Muscle layer of duodenum (tissue), 2 donors: ENCODE results near the gene TMEM204.

ENCODE experiments used
- H3K27ac ChIP-seq: one replicate; pipeline ENCODE4 v1.7.0; 2013; ENCODE audit warnings: mild to moderate bottlenecking, low read length
- H3K27me3 ChIP-seq: one replicate; pipeline ENCODE4 v1.7.0; 2013; ENCODE audit warnings: low read depth, mild to moderate bottlenecking, control low read depth, low read length
- H3K36me3 ChIP-seq, 2 donors: one replicate each; pipeline ENCODE4 v1.7.0; 2013; ENCODE audit warnings: low read length in 2 of 2, control low read depth in 1 of 2, mild to moderate bottlenecking in 1 of 2; ENCODE audit not compliant: insufficient read depth in 2 of 2, control insufficient read depth in 1 of 2
- H3K4me1 ChIP-seq, 2 donors: one replicate each; pipeline ENCODE4 v1.7.0; 2013; ENCODE audit warnings: low read length in 2 of 2, mild to moderate bottlenecking in 2 of 2, control low read depth in 1 of 2, moderate library complexity in 1 of 2; ENCODE audit not compliant: insufficient read depth in 2 of 2, control insufficient read depth in 1 of 2
- H3K4me3 ChIP-seq, 2 donors: one replicate each; pipeline ENCODE4 v1.7.0; 2013; ENCODE audit warnings: low read length in 2 of 2, low read depth in 1 of 2, mild to moderate bottlenecking in 1 of 2
- H3K9me3 ChIP-seq, 2 donors: one replicate each; pipeline ENCODE4 v1.7.0; 2013; ENCODE audit warnings: low read length in 2 of 2, control low read depth in 1 of 2, mild to moderate bottlenecking in 1 of 2; ENCODE audit not compliant: control insufficient read depth in 1 of 2
- donor health status: healthy.

TMEM204 gene

DNA sequence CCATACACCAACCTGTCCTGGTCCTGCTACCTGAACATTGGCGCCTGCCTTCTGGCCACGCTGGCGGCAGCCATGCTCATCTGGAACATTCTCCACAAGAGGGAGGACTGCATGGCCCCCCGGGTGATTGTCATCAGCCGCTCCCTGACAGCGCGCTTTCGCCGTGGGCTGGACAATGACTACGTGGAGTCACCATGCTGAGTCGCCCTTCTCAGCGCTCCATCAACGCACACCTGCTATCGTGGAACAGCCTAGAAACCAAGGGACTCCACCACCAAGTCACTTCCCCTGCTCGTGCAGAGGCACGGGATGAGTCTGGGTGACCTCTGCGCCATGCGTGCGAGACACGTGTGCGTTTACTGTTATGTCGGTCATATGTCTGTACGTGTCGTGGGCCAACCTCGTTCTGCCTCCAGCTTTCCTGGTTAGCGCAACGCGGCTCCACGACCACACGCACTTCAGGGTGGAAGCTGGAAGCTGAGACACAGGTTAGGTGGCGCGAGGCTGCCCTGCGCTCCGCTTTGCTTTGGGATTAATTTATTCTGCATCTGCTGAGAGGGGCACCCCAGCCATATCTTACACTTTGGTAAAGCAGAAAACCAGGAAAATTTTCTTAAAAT, 21.5 kb downstream of the TMEM204 start:
- Histone ChIP-seq H3K9me3 (no peaks in the 10 kb centered on the region), H3K27ac (no peak overlapping the region), H3K36me3 (peaks cover 19 to 55% of the 10 kb centered on the region in 2 donors), H3K4me3 (no peak overlapping the region), H3K4me1 (peaks cover 0 to 21% of the 10 kb centered on the region in 2 donors), H3K27me3 (no peaks in the 10 kb centered on the region)

- no peak overlapping the region for H3K27ac ChIP-seq
Measured at GRCh38 chr16:1556254-1556653, 22.8 kb downstream of the TMEM204 start.

DNA sequence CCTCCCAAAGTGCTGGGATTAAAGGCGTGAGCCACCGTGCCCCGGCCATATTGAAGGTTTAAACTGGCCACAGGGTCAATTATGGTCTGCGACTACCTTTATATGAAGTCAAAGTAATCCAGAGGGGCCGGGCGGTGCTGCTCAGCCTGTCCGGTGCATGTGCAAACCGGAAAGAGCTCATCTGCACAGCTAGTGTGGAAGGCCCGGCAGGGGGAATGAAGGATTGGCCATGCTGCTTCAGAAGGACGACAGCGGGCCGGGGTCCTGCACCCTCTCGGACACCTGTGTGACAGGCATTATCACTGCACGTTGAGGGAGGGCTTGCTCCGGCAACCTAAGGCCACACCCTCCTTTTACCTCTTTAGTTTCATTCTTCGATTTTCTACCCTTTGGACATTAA, 23.6 kb downstream of the TMEM204 start:
- no peaks in the 10 kb centered on the region for H3K9me3 ChIP-seq
- H3K27me3 ChIP-seq = no peaks in the 10 kb centered on the region
- peaks cover 20 to 73% of the 10 kb centered on the region in 2 donors for H3K36me3 ChIP-seq
- no peak overlapping the region for H3K27ac ChIP-seq
- no peak overlapping the region for H3K4me3 ChIP-seq
- H3K4me1 ChIP-seq = peaks cover 0 to 5% of the 10 kb centered on the region in 2 donors

More at GRCh38 chr16:1556254-1556653, 22.8 kb downstream of the TMEM204 start:
- no peaks in the 10 kb centered on the region for H3K9me3 ChIP-seq
- no peak overlapping the region for H3K4me3 ChIP-seq
- H3K36me3 ChIP-seq = peaks cover 20 to 68% of the 10 kb centered on the region in 2 donors
- H3K4me1 ChIP-seq = peaks cover 0 to 8% of the 10 kb centered on the region in 2 donors
- H3K27me3 ChIP-seq = no peaks in the 10 kb centered on the region

DNA sequence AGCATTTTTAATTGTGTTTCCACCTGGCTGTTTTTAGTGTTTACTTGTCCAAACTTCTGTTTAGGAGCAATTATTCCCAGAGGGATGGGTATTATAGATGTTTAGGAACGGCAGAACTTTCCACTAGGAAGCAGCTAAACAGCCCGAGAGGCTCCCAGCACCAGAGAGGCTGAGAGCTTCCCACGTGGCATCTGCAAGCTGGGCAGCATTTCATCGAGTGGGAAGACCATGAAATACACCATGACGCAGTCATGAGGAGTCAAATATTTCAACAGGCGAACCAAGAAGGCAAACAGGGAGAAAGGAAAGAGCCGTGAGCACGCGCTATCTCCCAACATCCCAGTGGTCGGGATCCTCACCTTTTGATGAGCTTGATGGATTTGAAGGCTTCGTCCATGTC, 24.1 kb downstream of the TMEM204 start:
- Histone ChIP-seq H3K9me3 (no peaks in the 10 kb centered on the region), H3K36me3 (peaks cover 20 to 75% of the 10 kb centered on the region in 2 donors), H3K27me3 (no peaks in the 10 kb centered on the region), H3K4me3 (no peak overlapping the region), H3K4me1 (peaks cover 0 to 5% of the 10 kb centered on the region in 2 donors), H3K27ac (no peak overlapping the region)

- Histone ChIP-seq H3K4me1 (no peaks in the 10 kb centered on the region), H3K9me3 (no peaks in the 10 kb centered on the region), H3K27ac (no peak overlapping the region), H3K27me3 (no peaks in the 10 kb centered on the region), H3K4me3 (no peak overlapping the region), H3K36me3 (peaks cover 24 to 83% of the 10 kb centered on the region in 2 donors)
Measured at GRCh38 chr16:1559446-1559975, 26.0 kb downstream of the TMEM204 start.

DNA sequence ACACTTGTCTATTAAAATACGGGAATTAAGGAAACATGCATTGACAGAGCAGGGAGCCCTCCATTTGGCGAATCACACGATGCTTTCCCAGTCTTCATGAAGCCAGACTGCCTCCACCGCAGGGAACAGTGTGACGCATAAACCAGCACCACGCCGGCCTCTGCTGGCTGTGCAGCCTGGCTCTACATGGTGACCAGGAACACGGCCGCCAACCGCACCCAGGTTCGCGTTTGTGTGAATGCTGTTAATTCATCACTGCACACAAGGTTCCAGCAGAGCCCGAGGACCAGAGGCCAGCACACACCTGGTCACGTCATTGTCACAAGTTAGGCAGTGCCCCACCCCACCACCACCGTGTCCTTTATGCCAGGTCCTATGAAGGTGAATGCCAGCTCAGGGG, 26.7 kb downstream of the TMEM204 start:
- no peaks in the 10 kb centered on the region for H3K9me3 ChIP-seq
- no peak overlapping the region for H3K27ac ChIP-seq
- H3K36me3 ChIP-seq = peaks cover 20 to 76% of the 10 kb centered on the region in 2 donors
- H3K4me1 ChIP-seq = no peaks in the 10 kb centered on the region
- no peaks in the 10 kb centered on the region for H3K27me3 ChIP-seq
- H3K4me3 ChIP-seq = no peak overlapping the region

- Histone ChIP-seq H3K4me3 (no peak overlapping the region), H3K4me1 (no peaks in the 10 kb centered on the region), H3K27me3 (no peaks in the 10 kb centered on the region), H3K9me3 (no peaks in the 10 kb centered on the region), H3K27ac (no peak overlapping the region), H3K36me3 (peaks cover 16 to 71% of the 10 kb centered on the region in 2 donors)
Measured at GRCh38 chr16:1560866-1561265, 27.4 kb downstream of the TMEM204 start.

GRCh38 chr16:1561266-1561665, 27.8 kb downstream of the TMEM204 start:
- no peak overlapping the region for H3K27ac ChIP-seq
- peaks cover 16 to 68% of the 10 kb centered on the region in 2 donors for H3K36me3 ChIP-seq
- H3K4me3 ChIP-seq = no peak overlapping the region
- H3K4me1 ChIP-seq = no peaks in the 10 kb centered on the region
- H3K27me3 ChIP-seq = no peaks in the 10 kb centered on the region
- no peaks in the 10 kb centered on the region for H3K9me3 ChIP-seq

DNA sequence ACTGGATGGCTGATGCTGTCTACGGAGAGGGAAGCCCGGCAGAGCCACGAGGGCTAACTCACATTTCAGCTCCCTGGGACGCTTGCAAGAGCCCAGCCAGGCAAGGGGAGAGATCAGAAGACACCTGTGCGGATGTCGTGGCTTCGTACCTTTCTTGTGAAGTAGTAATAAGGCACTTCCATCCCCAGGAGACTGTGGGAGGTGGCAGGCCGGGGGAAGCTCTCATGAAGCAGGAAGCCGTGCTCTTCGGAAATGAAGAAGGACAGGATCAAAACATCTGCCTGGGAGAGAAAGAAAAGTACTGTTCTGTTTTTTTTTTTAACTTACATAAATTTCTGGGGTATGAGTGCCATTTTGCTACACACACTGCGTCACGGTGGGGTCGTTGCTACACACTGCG, 28.4 kb downstream of the TMEM204 start:
- Histone ChIP-seq H3K4me3 (no peak overlapping the region), H3K9me3 (no peaks in the 10 kb centered on the region), H3K4me1 (no peaks in the 10 kb centered on the region), H3K27ac (no peak overlapping the region), H3K27me3 (no peaks in the 10 kb centered on the region), H3K36me3 (peaks cover 16 to 64% of the 10 kb centered on the region in 2 donors)

- no peak overlapping the region for H3K27ac ChIP-seq
- H3K9me3 ChIP-seq = no peaks in the 10 kb centered on the region
- no peaks in the 10 kb centered on the region for H3K27me3 ChIP-seq
- H3K4me1 ChIP-seq = no peaks in the 10 kb centered on the region
- peaks cover 10 to 45% of the 10 kb centered on the region in 2 donors for H3K36me3 ChIP-seq
- no peak overlapping the region for H3K4me3 ChIP-seq
Measured at GRCh38 chr16:1563786-1564185, 30.3 kb downstream of the TMEM204 start.

DNA sequence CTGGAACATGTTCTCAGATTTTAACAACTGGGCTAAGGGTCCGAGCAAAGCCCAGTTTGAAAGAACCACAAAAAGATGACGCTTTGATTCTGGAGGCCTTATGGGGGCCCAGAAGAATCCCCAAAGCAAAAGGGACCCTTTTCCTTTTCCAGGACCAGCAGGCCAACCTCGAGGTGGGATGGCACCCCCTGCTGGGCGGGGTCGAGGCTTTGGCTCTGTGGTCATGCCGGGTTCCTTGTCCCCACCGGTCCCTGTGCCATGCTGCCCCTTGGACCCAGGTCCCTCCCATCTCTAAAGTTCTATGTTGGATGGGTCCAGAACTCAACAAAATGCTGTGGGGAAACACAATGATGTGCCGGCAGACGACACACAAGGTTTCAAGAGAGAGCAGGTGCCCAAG, 30.9 kb downstream of the TMEM204 start:
- Histone ChIP-seq H3K4me3 (no peak overlapping the region), H3K27me3 (no peaks in the 10 kb centered on the region), H3K4me1 (no peaks in the 10 kb centered on the region), H3K9me3 (no peaks in the 10 kb centered on the region), H3K27ac (no peak overlapping the region), H3K36me3 (peaks cover 10 to 39% of the 10 kb centered on the region in 2 donors)
